ENCODE measurements around the gene IPO4. TPM values are rescaled to one million over a fixed set of nuclear protein-coding genes. Genes with fewer than 3 reads are reported as not detected.
A peak's percentile ranks its signal among the peaks of the same experiment; 100 is the strongest.

IPO4 gene
- total and polyA plus RNA-seq, 2 of the 13 experiments (the other 11 are each of a cell fraction or from before 2014, with no cell fraction given), result 39.0 to 179 TPM

- TF ChIP-seq ZNF280D (CRISPR knock-in tag; IDR thresholded peaks at IDR 0.05) (no peak), SMAD9 (CRISPR knock-in tag; IDR thresholded peaks at IDR 0.05) (no peak), ZFP1 (CRISPR knock-in tag; IDR thresholded peaks at IDR 0.05) (no peak), GLMP (CRISPR knock-in tag; IDR thresholded peaks at IDR 0.05; ENCODE audit: borderline replicate concordance) (no peak), ZNF761 (CRISPR knock-in tag; conservative IDR thresholded peaks at IDR 0.05) (no peak; the same call in 1 of the 2 replicates), FOXP1 (IDR thresholded peaks at IDR 0.05) (no peak), FOXP1 (CRISPR knock-in tag; IDR thresholded peaks at IDR 0.05) (no peak), HBP1 (CRISPR knock-in tag; IDR thresholded peaks at IDR 0.05; ENCODE audit: low read depth) (peak; percentile 66), ZNF207 (IDR thresholded peaks at IDR 0.05; ENCODE audit: borderline replicate concordance) (no peak), ZNF331 (CRISPR knock-in tag; IDR thresholded peaks at IDR 0.05) (peak; percentile 46), GABPA (IDR thresholded peaks at IDR 0.05; ENCODE audit: low read depth, low read length) (no peak), GABPA (CRISPR knock-in tag; IDR thresholded peaks at IDR 0.05; ENCODE audit: low read depth) (no peak), PITX1 (CRISPR knock-in tag; IDR thresholded peaks at IDR 0.05) (0 out of 2 replicates have a peak, but pooled peaks have one; percentile 40), FUBP1 (CRISPR knock-in tag; IDR thresholded peaks at IDR 0.05; ENCODE audit: borderline replicate concordance) (0 out of 2 replicates have a peak, but pooled peaks have one; percentile 19), ZNF597 (CRISPR knock-in tag; IDR thresholded peaks at IDR 0.05) (0 out of 2 replicates have a peak, but pooled peaks have one; percentile 88), MED8 (CRISPR knock-in tag; IDR thresholded peaks at IDR 0.05; ENCODE audit: insufficient replicate concordance) (peak; percentile 11), ZNF770 (CRISPR knock-in tag; IDR thresholded peaks at IDR 0.05) (no peak), RAD51 (IDR thresholded peaks at IDR 0.05; ENCODE audit: borderline replicate concordance) (no peak)
Measured at GRCh38 chr14:24146978-24147760, 41.4 kb downstream of the IPO4 start, which contains the start of gene RNF31 (continued).

Measured in HepG2 (cell line).